Measurements from ENCODE around the gene PROM1. TPM values are rescaled to one million over a fixed set of nuclear protein-coding genes. Genes with fewer than 3 reads are reported as not detected.
A peak's percentile ranks its signal among the peaks of the same experiment; 100 is the strongest.

PROM1 gene
- total RNA-seq, 2 donors from 2014 or later, result not detected

DNA sequence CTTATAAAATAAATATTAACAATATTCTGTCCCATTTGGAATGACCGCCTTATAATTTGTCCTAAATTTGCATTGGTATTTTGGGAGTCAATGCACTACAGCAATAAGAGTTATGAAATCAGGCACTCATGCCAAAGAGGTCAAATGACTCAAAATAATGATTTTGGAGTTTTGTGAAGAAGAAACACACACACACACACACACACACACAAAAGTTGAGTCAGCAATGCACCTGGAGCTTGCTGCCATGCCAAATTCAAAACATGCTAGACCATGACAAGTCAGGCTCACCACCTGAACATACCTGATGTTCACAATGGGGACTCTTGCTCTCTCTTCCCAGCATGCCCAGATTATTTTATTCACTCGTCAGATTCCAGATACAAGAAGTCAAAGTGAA, 56.7 kb downstream of the PROM1 start:
- Mint-ChIP-seq H3K4me3 (no peak overlapping the region), H3K36me3 (ENCODE audit: low read depth) (no peaks in the 10 kb centered on the region), H3K4me1 (peaks cover 4% of the 10 kb centered on the region), H3K27me3 (peaks cover 45% of the 10 kb centered on the region), H3K27ac (no peak overlapping the region)
- DNase-seq (no peak), ATAC-seq (no peak)
- no peaks in the 10 kb centered on the region for H3K9me3 ChIP-seq (ENCODE audit: control insufficient read depth, low read length, poor library complexity, severe bottlenecking)

DNA sequence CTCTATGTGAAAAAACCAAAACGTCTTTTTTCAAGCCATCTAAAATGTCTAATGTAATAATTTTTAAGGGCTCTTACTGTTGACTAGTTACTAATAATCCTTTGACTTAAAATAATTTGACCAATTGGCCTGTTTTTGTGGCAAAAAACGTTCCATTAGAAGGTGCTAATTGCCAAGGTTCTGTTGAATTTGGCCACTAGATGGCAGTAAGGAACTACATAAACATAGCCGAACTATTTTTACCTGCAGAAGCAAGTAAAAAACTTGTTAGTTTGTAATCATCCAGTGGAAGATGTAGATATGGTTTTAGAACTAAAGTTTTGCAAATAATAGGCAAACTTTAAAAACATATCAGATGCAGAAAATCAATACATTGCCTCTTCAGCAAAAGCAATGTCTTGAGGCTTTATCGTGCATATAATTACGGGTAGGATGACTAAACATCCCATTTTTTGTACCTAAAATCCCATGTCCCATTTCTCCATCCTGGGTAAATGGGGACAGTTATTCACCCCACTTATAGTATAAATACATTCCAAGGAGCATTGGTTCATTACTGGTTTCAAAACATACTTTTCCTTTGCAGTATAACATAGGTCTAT, 57.6 kb downstream of the PROM1 start:
- Mint-ChIP-seq H3K27ac (no peak overlapping the region), H3K4me3 (no peak overlapping the region), H3K4me1 (peaks cover 4% of the 10 kb centered on the region), H3K27me3 (peaks cover 51% of the 10 kb centered on the region), H3K36me3 (ENCODE audit: low read depth) (no peaks in the 10 kb centered on the region)
- DNase-seq (peak in 1 of 3 donors; percentile 9), ATAC-seq (no peak)
- no peaks in the 10 kb centered on the region for H3K9me3 ChIP-seq (ENCODE audit: control insufficient read depth, low read length, poor library complexity, severe bottlenecking)

DNA sequence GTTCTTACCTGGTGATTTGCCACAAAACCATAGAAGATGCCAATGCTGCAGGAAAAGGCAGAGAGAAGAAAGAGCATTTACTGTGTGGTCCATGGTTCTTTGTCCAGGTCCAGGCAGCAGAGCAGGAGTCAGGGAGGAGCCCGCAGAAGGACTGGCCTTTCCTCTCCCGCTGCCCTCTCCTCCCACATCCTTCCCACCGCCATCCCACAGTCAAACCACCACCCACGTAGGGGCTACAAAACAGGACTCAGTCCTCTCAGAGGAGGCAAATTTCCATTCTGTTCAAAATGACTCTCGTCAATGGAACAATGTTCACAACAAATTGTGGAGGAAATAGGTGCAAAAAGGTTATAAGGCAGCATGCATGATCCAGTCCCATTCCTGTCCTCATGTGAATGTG, 58.6 kb downstream of the PROM1 start:
- peaks cover 55% of the 10 kb centered on the region for H3K27me3 Mint-ChIP-seq
- no peak overlapping the region for H3K27ac Mint-ChIP-seq
- no peak for ATAC-seq
- no peaks in the 10 kb centered on the region for H3K36me3 Mint-ChIP-seq (ENCODE audit: low read depth)
- peaks cover 4% of the 10 kb centered on the region for H3K4me1 Mint-ChIP-seq
- no peaks in the 10 kb centered on the region for H3K9me3 ChIP-seq (ENCODE audit: control insufficient read depth, low read length, poor library complexity, severe bottlenecking)
- no peak overlapping the region for H3K4me3 Mint-ChIP-seq
- no peak for DNase-seq

DNA sequence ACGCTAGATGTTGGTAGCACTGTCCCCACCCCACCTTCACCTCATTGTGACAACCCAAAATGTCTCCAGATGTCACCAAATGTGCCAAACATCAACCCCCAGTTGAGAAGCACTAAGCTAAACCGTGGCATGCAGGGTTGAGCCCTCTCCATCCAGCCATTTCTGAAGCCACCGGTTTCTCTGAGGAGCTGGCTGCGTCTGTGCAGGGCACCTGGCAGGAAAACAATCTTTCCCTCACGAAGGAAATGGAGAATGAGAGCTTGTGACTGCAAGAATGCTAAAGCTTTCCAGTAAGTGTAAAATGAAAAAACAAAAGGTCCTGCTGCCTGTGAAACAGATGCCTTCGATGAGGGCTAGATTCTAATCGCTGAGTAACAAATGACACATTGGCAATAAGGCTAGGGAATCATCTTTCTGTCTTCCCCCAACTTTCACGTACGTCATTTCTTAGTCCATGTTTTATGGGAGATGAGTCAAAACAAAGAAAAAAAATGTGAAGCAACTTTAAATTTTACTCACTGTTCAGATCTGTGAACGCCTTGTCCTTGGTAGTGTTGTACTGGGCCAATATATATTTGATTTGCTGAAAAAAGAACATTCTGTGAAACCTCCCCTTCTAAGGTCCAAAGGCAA, 59.9 kb downstream of the PROM1 start:
- no peaks in the 10 kb centered on the region for H3K9me3 ChIP-seq (ENCODE audit: control insufficient read depth, low read length, poor library complexity, severe bottlenecking)
- H3K27ac Mint-ChIP-seq, result no peak overlapping the region
- ATAC-seq, result no peak
- H3K4me1 Mint-ChIP-seq, result peaks cover 2% of the 10 kb centered on the region
- no peaks in the 10 kb centered on the region for H3K36me3 Mint-ChIP-seq (ENCODE audit: low read depth)
- no peak overlapping the region for H3K4me3 Mint-ChIP-seq
- DNase-seq, result no peak
- peaks cover 68% of the 10 kb centered on the region for H3K27me3 Mint-ChIP-seq

DNA sequence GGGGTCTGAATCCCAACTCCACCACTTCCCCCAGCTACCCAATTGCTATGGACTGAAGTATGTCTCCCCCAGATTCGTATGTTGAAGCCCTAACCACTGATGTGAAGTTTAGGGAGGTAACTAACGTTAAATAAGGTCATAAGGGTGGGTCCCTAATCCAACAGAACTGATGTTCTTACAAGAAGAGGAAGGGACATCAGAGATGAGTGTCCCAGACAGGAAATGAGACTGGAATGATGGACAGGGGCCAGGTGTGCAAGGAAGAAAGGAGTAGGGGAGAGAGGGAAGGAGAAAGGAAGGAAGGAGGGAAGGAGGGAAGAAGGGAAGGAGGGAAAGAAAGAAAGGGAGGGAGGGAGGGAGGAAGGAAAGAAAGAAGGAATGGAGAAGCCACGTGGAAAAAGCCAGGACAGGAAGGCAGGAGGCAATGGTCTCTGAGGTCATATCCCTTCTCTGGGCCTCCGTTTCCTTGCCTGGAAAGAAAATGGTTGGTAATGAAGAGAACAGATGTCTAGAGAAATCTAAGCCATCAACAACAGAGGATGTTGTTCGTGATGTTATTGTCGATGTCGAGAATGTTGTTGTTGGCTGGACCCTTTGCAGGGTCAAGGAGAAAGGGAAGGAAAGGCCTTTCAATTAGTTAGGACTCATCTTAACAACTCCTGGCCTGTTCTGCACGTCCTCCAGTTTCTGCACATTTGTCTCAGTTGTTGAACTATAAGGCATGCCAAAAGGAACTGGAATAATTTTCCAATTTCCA, 61.8 kb downstream of the PROM1 start:
- H3K9me3 ChIP-seq (ENCODE audit: control insufficient read depth, low read length, poor library complexity, severe bottlenecking), result no peaks in the 10 kb centered on the region
- ATAC-seq (no peak), DNase-seq (no peak)
- Mint-ChIP-seq H3K36me3 (ENCODE audit: low read depth) (no peaks in the 10 kb centered on the region), H3K4me1 (peaks cover 2% of the 10 kb centered on the region), H3K27ac (no peak overlapping the region), H3K4me3 (no peak overlapping the region), H3K27me3 (peaks cover 70% of the 10 kb centered on the region)

DNA sequence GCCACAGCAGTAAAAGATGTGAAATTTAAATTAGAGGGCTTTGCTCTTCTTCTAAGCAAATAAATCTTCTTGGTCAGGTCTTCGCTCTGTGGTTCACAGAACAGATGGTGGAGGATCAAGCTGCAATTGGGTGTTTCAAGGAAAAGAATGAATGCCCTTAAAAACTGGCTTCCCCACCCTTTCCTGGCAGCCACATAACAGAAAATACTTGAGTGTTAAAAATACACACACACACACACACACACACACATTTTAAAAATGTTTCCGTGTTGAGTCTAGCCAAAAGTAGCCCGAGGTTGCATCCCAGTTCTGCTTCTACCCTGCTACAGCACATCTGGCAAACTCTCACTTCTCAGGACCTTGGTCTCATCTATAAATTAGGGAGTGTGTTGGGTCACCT, 64.2 kb downstream of the PROM1 start:
- no peaks in the 10 kb centered on the region for H3K36me3 Mint-ChIP-seq (ENCODE audit: low read depth)
- no peak overlapping the region for H3K4me3 Mint-ChIP-seq
- no peak for ATAC-seq
- H3K27ac Mint-ChIP-seq, result no peak overlapping the region
- no peak for DNase-seq
- H3K4me1 Mint-ChIP-seq, result peaks cover 2% of the 10 kb centered on the region
- H3K9me3 ChIP-seq (ENCODE audit: control insufficient read depth, low read length, poor library complexity, severe bottlenecking), result no peaks in the 10 kb centered on the region
- H3K27me3 Mint-ChIP-seq, result peaks cover 66% of the 10 kb centered on the region

DNA sequence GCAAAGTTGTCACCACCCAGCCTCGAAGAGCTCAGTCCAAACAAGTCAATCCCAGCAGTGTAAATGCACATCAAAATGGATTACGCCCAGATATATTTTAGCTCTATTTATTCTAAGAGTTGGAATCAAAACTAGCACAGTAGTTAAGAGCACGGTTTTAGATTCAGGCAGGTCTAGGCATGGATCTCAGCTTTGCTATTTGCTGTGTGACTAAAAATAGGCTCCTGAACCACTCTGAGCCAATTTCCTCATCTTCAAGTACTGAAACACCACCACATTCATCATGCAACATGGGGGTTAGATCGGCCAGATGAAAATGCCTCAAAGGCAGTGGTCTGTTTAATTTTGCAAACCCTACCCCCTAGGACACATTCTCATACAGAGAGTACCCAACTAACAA, 65.0 kb downstream of the PROM1 start:
- Mint-ChIP-seq H3K4me1 (no peaks in the 10 kb centered on the region), H3K36me3 (ENCODE audit: low read depth) (no peaks in the 10 kb centered on the region), H3K27me3 (peaks cover 64% of the 10 kb centered on the region), H3K27ac (no peak overlapping the region), H3K4me3 (no peak overlapping the region)
- DNase-seq (no peak), ATAC-seq (no peak)
- H3K9me3 ChIP-seq (ENCODE audit: control insufficient read depth, low read length, poor library complexity, severe bottlenecking), result no peaks in the 10 kb centered on the region

DNA sequence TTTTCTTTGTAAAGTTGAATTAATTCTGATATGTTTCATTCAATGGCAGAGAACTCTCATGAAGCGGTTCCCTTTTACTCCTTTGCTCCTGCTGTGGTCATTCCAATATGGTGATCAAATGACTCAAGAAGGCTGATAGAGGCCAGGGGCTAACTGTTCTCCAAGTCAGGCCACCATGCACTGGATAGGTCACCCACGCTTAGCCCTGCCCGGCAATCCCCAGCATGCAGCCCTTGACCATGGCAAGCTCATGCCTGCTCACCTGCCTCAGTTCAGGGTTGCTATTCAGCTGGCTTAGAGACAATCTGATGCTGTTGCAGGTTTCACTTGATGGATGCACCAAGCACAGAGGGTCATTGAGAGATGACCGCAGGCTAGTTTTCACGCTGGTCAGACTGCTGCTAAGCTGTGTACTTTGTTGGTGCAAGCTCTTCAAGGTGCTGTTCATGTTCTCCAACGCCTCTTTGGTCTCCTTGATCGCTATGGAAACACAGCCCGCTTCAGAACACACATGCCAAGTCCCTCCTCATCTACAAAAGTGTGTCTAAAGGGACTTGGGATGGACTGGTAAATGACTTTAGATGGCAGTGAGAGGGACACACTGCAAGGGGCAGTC, 65.7 kb downstream of the PROM1 start:
- no peaks in the 10 kb centered on the region for H3K36me3 Mint-ChIP-seq (ENCODE audit: low read depth)
- no peak for ATAC-seq

DNA sequence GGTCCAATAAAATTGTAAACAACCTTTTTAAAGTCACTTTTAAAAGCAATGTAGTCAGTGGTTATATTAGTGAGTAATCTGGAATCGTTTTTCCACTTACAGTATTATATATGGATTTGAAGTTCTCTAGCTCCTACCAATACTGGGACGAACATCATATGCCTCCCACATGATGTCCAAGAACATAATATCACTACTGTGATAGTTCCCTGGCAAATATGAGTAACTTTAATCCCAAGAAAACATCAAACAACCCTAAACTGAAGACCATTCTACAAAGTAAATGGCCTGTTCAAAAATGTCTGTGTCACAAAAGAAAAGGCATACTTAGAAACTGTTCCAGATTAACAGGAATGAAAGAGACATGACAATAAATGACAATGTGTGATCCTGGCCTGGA, 67.3 kb downstream of the PROM1 start:
- Mint-ChIP-seq H3K27me3 (peaks cover 49% of the 10 kb centered on the region), H3K4me3 (no peak overlapping the region), H3K27ac (no peak overlapping the region), H3K36me3 (ENCODE audit: low read depth) (no peaks in the 10 kb centered on the region), H3K4me1 (no peaks in the 10 kb centered on the region)
- ATAC-seq (no peak), DNase-seq (no peak)
- no peaks in the 10 kb centered on the region for H3K9me3 ChIP-seq (ENCODE audit: control insufficient read depth, low read length, poor library complexity, severe bottlenecking)

More for the DNA sequence above, 65.7 kb downstream of the PROM1 start:
- Mint-ChIP-seq H3K4me3 (no peak overlapping the region), H3K27ac (no peak overlapping the region), H3K4me1 (no peaks in the 10 kb centered on the region), H3K27me3 (peaks cover 62% of the 10 kb centered on the region)
- H3K9me3 ChIP-seq (ENCODE audit: control insufficient read depth, low read length, poor library complexity, severe bottlenecking), result no peaks in the 10 kb centered on the region
- no peak for DNase-seq

DNA sequence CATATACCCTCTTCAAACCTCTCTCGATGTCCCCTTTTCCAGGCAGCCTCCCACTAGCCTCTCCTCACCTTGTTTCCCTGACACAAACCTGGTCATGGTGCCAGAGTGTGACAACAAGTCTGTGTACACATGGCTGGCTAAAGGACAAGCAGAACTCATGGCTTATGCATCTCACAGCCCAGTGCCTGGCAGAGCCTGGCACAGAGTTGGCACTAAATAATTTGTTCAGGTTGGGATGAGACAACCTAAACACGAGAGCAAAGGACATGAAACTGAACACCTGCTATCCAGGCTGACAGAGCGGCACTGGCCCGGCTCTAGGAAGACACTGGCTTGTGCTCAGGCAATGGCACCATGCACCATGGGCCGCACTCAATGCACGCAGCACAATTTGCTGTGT, 72.7 kb downstream of the PROM1 start:
- Mint-ChIP-seq H3K27ac (no peak overlapping the region), H3K27me3 (peaks cover 42% of the 10 kb centered on the region), H3K4me3 (no peak overlapping the region), H3K4me1 (no peaks in the 10 kb centered on the region), H3K36me3 (ENCODE audit: low read depth) (no peaks in the 10 kb centered on the region)
- DNase-seq (no peak), ATAC-seq (no peak)
- no peaks in the 10 kb centered on the region for H3K9me3 ChIP-seq (ENCODE audit: control insufficient read depth, low read length, poor library complexity, severe bottlenecking)

DNA sequence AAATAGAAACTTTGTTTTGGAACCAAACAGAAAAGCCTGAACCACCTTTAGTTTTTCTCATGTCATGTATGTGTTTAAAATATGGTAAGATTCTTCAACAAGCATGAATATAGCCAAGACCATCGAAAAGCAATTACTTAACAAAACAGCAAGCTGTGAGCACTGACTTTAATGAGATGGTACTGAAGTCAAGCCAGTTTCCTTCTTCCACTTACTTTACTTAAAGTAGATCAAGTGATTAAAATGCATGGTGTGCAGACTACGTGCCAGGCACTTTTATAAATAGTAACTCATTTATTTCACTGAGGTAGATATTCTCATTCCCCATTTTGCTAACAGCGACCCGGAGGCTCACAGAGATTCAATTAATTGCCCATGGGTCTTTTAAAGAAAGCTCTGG, 74.7 kb downstream of the PROM1 start:
- DNase-seq (no peak), ATAC-seq (no peak)
- Mint-ChIP-seq H3K4me1 (no peaks in the 10 kb centered on the region), H3K4me3 (no peak overlapping the region), H3K36me3 (ENCODE audit: low read depth) (no peaks in the 10 kb centered on the region), H3K27me3 (peaks cover 43% of the 10 kb centered on the region), H3K27ac (no peak overlapping the region)
- no peaks in the 10 kb centered on the region for H3K9me3 ChIP-seq (ENCODE audit: control insufficient read depth, low read length, poor library complexity, severe bottlenecking)

DNA sequence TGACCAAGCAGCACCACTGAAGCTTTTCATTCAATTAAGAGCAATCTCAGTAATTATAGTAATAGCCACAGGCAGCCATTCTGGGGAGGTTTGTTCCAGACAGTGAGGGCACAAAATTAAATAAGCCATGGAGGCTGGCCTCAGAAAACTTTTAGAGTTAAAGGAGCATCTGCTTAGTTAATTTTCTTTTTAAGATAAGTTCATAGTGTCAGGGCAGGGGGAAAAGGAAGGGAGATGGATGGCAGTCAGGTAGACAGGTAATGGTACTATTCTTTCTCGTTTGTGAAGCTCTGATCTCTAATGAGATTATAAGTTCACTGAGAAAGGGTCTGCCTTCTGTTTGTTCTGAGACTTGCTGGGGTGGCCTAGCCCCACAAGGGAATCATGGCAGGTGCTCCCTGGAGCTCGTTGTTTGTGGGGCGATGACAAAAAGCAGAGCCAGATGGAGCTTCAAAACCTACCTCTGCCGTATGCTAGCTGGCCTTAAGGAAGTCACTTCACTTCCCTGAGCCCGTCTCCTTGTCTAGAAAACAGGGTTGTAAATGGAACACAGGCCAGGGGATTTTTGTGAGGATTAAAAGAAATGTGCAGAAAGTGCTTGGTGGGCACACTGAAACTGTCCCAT, 76.2 kb downstream of the PROM1 start:
- Mint-ChIP-seq H3K36me3 (ENCODE audit: low read depth) (no peaks in the 10 kb centered on the region), H3K4me3 (no peak overlapping the region), H3K4me1 (no peaks in the 10 kb centered on the region), H3K27ac (no peak overlapping the region), H3K27me3 (peaks cover 40% of the 10 kb centered on the region)
- no peak for ATAC-seq
- DNase-seq, result no peak
- no peaks in the 10 kb centered on the region for H3K9me3 ChIP-seq (ENCODE audit: control insufficient read depth, low read length, poor library complexity, severe bottlenecking)

DNA sequence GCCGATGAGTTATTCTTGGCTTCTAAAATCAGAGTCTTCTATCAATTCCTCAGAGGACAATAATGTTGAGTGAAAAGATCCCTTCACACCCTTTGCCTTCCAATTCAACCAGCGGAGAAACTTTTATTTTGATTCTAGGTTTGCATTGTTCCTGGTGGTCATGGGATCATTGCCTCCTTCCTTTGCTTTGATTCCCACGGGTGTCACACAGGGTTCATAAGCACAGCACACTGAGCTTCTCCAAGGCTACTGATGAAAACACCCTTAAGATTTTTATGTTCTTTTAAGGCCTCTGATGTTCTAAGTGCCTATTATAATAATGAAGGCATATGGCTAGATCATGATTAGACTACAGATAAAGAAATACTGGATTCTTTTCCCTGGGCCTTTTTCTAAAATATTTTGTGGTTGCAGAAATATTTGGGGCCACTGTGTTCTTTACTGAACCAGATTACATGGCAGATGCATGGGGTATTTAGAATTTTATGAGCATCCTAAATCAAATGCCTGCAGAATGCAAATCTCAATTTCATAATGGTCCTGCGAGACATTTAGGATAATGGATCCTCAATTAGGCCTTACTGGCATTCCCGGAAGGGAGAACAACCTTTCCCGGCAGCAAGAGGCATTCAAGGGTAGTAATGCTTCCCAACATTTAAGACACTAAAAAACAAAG, 76.9 kb downstream of the PROM1 start:
- ATAC-seq (no peak), DNase-seq (no peak)
- H3K9me3 ChIP-seq (ENCODE audit: control insufficient read depth, low read length, poor library complexity, severe bottlenecking), result no peaks in the 10 kb centered on the region
- Mint-ChIP-seq H3K4me3 (no peak overlapping the region), H3K27ac (no peak overlapping the region), H3K4me1 (no peaks in the 10 kb centered on the region), H3K36me3 (ENCODE audit: low read depth) (no peaks in the 10 kb centered on the region), H3K27me3 (peaks cover 40% of the 10 kb centered on the region)
